HG02885 (cell line): Measurements from ENCODE around the gene PRTN3.

Source experiments
- ATAC-seq: cut with Tn5 transposase; IDR thresholded peaks from one replicate; pipeline ENCODE4 v1.9.1; 2021; ENCODE audit warnings: mild to moderate bottlenecking; ENCODE audit not compliant: unreplicated experiment, poor library complexity

The PRTN3 gene

DNA sequence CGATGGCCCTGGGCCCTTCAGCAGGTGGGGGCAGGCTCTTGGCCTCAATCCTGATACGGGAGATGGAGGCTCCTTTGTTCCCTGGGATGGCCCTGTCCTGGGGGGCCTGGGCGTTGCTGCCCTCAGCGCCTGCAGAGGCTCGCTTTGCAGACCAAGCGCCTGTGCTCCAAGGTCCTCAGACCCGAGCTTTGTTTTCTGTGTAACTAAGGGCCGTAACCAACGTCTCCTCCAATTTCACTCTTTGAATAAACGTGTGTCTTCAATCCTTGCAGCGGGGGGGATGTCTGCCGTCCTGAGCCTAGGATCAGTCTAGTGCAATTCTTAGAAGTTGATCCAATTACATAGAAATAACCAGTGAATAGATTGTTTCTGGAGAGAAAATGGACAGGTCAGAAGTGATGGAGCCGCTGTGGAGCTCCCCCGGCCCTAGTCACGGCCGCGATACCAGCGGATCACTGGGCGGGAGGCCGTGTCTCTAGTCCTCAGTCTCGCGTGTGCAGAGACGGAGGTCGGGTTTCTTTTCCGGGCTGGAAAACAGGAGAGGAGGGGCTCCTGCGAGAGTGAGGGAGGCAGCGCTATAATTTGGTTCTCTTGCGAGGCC is 38.2 kb upstream of the PRTN3 start:
- no peak for ATAC-seq

GRCh38 chr19:803099-803561 is 37.7 kb upstream of the PRTN3 start:
- ATAC-seq, result no peak

GRCh38 chr19:803686-804418 is 36.9 kb upstream of the PRTN3 start:
- ATAC-seq, result no peak

DNA sequence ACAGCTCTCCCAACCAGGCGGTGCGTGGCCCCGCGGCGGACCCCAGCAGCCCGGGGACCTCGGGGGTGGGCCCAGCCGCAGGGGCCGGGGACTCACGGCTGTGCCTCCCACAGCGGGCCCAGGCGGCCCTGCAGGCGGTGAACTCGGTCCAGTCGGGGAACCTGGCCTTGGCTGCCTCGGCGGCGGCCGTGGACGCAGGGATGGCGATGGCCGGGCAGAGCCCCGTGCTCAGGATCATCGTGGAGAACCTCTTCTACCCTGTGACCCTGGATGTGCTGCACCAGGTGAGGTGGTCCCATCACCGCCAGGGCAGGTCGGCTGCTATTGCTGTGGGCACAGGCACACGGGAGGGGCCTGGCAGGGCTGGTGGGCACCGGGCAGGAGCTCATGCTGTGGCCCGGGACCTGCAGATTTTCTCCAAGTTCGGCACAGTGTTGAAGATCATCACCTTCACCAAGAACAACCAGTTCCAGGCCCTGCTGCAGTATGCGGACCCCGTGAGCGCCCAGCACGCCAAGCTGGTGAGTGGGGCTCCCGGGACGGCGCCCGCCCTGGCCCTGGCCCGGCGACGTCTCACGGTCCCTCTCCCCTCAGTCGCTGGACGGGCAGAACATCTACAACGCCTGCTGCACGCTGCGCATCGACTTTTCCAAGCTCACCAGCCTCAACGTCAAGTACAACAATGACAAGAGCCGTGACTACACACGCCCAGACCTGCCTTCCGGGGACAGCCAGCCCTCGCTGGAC is 36.2 kb upstream of the PRTN3 start:
- ATAC-seq, result no peak

DNA sequence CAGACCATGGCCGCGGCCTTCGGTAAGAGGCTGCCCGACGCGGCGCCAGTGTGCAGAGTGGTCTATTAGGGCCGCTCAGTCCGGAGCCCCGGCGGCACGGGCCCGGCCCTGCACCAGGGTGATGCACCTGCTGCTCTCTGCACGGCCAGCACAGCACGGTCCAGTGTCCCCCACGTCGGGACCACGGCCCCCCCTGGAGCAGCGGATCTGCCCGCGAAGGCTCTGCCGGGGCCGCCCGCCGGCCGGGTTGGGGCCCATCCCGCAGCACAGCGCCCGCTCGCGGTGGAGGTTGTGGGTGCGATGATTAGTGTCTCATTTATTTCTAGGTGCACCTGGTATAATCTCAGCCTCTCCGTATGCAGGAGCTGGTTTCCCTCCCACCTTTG is 35.6 kb upstream of the PRTN3 start:
- no peak for ATAC-seq

DNA sequence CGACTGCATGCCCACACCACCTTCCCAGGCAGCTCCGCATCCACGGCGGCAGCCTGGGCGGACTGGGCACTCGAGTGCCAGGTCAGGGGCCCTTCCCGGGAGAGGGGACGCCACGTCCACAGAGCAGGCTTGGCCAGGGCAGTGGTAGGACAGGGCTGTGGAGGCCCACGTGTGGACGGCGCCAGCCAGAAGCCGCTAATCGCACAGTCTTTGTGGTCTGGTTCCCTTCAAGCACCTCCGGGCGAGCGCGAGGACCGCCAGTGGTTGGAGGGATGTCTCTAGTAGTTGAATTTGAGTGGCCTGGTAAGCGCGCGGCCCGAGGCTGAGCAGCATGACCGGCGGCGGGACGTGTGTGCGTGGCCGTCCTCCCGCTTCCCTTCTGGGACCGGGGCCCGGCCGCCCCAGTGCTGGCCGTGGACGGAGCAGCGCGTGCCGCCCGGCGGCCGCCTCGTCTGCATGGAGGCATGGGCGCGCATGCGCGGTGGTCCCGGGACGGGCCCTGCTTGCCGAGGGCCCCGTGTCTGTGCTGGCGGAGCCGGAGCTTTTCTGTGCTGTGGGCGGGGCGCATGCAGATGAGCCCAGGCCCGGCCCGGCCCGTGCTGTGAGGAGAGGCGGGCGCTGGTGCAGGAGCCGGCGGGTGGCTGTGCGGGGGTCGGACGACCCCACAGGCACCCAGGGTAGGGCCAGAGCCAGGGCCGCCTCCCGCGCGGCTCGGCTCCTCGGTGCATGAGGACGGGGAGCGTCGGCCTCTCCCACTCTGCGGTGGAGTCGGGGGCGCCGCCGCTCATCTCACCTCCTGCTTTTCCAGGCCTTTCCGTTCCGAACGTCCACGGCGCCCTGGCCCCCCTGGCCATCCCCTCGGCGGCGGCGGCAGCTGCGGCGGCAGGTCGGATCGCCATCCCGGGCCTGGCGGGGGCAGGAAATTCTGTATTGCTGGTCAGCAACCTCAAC is 34.9 kb upstream of the PRTN3 start:
- ATAC-seq, result no peak

DNA sequence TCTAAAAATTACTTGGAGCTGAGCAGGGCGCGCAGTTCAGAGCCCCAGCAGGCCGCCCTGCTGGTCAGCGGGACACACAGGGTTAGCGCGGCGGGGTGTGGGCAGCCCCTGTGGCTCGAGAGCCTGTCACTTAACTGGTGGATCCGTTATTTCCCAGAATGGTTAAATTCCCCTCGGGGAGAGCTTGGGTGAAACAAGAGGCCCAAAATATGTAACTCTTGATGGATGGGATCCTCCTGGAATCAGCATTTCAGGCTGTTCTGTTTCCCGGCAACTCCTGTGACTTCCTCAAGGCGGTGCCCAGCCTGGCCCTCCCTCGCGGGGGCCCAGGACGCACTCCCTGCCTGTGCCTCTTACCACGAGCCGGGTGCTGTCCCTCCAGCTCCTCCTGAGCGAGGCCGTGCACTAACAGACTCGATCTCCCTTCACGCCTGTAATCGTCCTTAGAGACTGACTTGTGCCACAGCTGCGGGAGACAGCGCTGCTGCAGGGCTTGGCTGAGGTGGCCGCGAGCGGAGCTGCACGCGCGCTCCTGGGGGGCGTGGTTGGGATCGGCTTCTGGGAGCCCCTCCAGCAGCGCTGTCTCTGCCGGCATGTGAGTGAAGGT is 33.9 kb upstream of the PRTN3 start:
- ATAC-seq, result no peak

- ATAC-seq, result no peak
Measured at GRCh38 chr19:807627-808422, 33.0 kb upstream of the PRTN3 start.

DNA sequence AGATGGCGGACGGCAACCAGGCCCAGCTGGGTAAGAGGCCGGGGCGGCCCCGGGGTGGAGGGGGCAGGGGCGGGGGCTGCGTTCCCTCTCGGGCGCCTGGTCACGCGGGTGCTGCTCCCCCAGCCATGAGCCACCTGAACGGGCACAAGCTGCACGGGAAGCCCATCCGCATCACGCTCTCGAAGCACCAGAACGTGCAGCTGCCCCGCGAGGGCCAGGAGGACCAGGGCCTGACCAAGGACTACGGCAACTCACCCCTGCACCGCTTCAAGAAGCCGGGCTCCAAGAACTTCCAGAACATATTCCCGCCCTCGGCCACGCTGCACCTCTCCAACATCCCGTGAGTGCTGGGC is 32.4 kb upstream of the PRTN3 start:
- ATAC-seq, result no peak

GRCh38 chr19:810077-810855 is 30.5 kb upstream of the PRTN3 start:
- ATAC-seq, result no peak

GRCh38 chr19:810883-811489 is 29.8 kb upstream of the PRTN3 start:
- no peak for ATAC-seq

DNA sequence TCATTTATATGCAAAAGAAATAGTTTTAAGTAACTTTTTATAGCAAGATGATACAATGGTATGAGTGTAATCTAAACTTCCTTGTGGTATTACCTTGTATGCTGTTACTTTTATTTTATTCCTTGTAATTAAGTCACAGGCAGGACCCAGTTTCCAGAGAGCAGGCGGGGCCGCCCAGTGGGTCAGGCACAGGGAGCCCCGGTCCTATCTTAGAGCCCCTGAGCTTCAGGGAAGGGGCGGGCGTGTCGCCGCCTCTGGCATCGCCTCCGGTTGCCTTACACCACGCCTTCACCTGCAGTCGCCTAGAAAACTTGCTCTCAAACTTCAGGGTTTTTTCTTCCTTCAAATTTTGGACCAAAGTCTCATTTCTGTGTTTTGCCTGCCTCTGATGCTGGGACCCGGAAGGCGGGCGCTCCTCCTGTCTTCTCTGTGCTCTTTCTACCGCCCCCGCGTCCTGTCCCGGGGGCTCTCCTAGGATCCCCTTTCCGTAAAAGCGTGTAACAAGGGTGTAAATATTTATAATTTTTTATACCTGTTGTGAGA is 29.2 kb upstream of the PRTN3 start:
- ATAC-seq, result no peak

- ATAC-seq, result no peak
Measured at GRCh38 chr19:812049-812746, 28.6 kb upstream of the PRTN3 start.

- no peak for ATAC-seq
Measured at GRCh38 chr19:812747-813218, 28.0 kb upstream of the PRTN3 start.

GRCh38 chr19:813219-814151 is 27.3 kb upstream of the PRTN3 start:
- no peak for ATAC-seq
